LNCaP clone FGC (cell line): ENCODE measurements around the gene MGAT2.

Source experiments
- DNase-seq: peaks from one replicate; pipeline ENCODE4 v3.0.0-alpha.2; 2011; ENCODE audit warnings: low read depth
- H3K4me3 ChIP-seq: 2 replicates; pipeline ENCODE4 v1.5.1; 2011; ENCODE audit warnings: mild to moderate bottlenecking, low read depth, low read length, control low read depth
- TF ChIP-seq, protein P1 (sequence below): IDR thresholded peaks from 2 replicates; pipeline ENCODE4 v1.5.1; 2012; ENCODE audit warnings: mild to moderate bottlenecking; ENCODE audit not compliant: control insufficient read depth, insufficient read depth; ENCODE audit errors: extremely low read depth

Gene MGAT2

DNA sequence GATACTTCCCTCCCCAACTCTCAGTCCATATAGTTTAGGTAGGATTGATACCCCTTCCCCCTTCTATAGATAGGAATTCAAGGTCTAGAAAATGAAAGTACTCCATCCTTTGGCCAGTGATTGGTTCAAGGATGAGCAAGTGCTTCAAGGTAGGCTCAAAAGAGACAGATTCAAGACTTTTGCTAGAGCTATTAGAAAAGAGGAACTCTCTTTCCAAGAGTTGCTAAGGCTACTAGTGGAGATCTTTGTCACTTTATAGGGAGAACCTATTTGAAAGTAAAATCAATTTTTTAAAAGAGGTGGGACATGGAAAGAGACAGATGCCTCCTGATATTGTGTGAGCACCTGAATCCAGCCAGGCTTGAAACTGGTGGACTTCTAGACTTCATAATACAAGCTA is 49.9 kb downstream of the MGAT2 start:
- no peak for DNase-seq
- no peak overlapping the region for H3K4me3 ChIP-seq
- TF ChIP-seq, protein P1, sequence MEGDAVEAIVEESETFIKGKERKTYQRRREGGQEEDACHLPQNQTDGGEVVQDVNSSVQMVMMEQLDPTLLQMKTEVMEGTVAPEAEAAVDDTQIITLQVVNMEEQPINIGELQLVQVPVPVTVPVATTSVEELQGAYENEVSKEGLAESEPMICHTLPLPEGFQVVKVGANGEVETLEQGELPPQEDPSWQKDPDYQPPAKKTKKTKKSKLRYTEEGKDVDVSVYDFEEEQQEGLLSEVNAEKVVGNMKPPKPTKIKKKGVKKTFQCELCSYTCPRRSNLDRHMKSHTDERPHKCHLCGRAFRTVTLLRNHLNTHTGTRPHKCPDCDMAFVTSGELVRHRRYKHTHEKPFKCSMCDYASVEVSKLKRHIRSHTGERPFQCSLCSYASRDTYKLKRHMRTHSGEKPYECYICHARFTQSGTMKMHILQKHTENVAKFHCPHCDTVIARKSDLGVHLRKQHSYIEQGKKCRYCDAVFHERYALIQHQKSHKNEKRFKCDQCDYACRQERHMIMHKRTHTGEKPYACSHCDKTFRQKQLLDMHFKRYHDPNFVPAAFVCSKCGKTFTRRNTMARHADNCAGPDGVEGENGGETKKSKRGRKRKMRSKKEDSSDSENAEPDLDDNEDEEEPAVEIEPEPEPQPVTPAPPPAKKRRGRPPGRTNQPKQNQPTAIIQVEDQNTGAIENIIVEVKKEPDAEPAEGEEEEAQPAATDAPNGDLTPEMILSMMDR, result no peak
